HL-60 (cell line): ENCODE measurements around the gene SLC7A9.
"Not testable (repeated sequence)": the region's sequence is repeated elsewhere in the genome, so short reads cannot be mapped to it uniquely, and the experiment has no call there.

Source experiments
- DNase-seq, 2 experiments: peaks; one replicate each; pipeline ENCODE4 v3.0.0-alpha.2; 2010 to 2020; ENCODE audit warnings: low read depth in 1 of 2, low spot score in 1 of 2
- H3K27ac ChIP-seq: fragments of 250-450 bp; sonication (Bioruptor Pico); replicated peaks from 2 replicates; pipeline ENCODE4 v1.5.1; 2020; ENCODE audit warnings: mild to moderate bottlenecking, moderate library complexity
- H3K27me3 ChIP-seq: fragments of 250-450 bp; sonication (Bioruptor Pico); 2 replicates; pipeline ENCODE4 v1.5.1; 2021; ENCODE audit warnings: mild to moderate bottlenecking, moderate library complexity; ENCODE audit not compliant: insufficient read depth, poor library complexity, severe bottlenecking
- H3K4me3 ChIP-seq: replicated peaks from 2 replicates; pipeline ENCODE4 v1.5.1; 2011; ENCODE audit warnings: mild to moderate bottlenecking, control low read depth, low read length; ENCODE audit not compliant: insufficient read depth
- CTCF ChIP-seq: IDR thresholded peaks from one replicate; pipeline ENCODE4 v1.5.1; 2011; ENCODE audit warnings: low read length, control low read depth, inconsistent platforms; ENCODE audit not compliant: insufficient read depth
- GABPA ChIP-seq: IDR thresholded peaks from 2 replicates; pipeline ENCODE4 v1.6.1; 2012; ENCODE audit warnings: low read depth
- POLR2AphosphoS5 ChIP-seq: IDR thresholded peaks from 2 replicates; pipeline ENCODE4 v1.6.1; 2012; ENCODE audit warnings: low read depth
- REST ChIP-seq: IDR thresholded peaks from 2 replicates; pipeline ENCODE4 v1.6.1; 2012; ENCODE audit warnings: low read depth; ENCODE audit not compliant: insufficient replicate concordance
- SPI1 ChIP-seq: IDR thresholded peaks from 2 replicates; pipeline ENCODE4 v1.6.1; 2012; ENCODE audit warnings: low read depth, mild to moderate bottlenecking, borderline replicate concordance

Gene SLC7A9

GRCh38 chr19:32868206-32868950 is 1.2 kb downstream of the SLC7A9 start:
- DNase-seq = no peak
- no peaks in the 10 kb centered on the region for H3K27me3 ChIP-seq
- TF ChIP-seq REST = no peak
- TF ChIP-seq GABPA = no peak
- no peak for TF ChIP-seq SPI1
- H3K27ac ChIP-seq = no peak overlapping the region
- H3K4me3 ChIP-seq = no peak overlapping the region

- not testable (repeated sequence) for H3K27ac ChIP-seq, DNase-seq, H3K27me3 ChIP-seq, H3K4me3 ChIP-seq
These were observed 2.1 kb downstream of the SLC7A9 start for GRCh38 chr19:32867436-32867835.

DNA sequence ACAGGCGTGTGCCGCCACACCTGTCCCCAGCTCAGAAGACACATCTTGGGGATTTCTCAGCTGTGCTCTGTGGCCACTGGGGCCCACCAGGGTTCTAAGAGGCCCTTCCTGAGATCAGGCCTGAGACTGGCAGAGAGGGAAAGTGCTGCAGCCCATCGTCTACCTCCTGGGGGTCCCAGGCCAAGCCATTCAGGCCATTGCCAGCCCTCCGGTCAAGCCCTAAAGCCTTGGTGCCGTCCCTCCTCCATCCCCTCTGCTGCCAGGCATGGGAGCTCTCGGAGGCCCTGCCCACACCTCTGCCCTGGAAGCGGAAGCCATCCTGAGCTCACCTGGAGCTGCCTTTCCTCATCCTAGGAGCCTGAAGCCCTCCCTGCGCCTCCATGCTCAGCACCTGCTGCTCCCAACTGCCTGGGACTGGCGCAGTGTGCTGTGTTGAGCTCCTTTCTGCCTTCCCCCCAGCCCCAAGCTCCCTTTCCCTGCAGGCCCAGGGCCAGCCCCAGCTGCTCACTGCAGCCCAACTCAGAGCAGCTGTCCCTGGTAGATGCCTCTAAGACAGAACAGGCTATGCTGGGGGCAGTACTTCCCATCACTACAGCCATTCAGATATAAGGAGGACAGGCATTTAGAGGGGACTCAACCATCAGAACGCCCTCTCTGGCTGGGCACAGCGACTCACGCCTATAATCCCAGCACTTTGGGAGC is 2.9 kb downstream of the SLC7A9 start:
- no peak overlapping the region for H3K4me3 ChIP-seq
- H3K27ac ChIP-seq = no peak overlapping the region
- H3K27me3 ChIP-seq = no peaks in the 10 kb centered on the region
- DNase-seq = no peak
- no peak for TF ChIP-seq SPI1
- no peak for TF ChIP-seq GABPA
- no peak for TF ChIP-seq REST
- TF ChIP-seq CTCF = no peak
- no peak for TF ChIP-seq POLR2AphosphoS5

DNA sequence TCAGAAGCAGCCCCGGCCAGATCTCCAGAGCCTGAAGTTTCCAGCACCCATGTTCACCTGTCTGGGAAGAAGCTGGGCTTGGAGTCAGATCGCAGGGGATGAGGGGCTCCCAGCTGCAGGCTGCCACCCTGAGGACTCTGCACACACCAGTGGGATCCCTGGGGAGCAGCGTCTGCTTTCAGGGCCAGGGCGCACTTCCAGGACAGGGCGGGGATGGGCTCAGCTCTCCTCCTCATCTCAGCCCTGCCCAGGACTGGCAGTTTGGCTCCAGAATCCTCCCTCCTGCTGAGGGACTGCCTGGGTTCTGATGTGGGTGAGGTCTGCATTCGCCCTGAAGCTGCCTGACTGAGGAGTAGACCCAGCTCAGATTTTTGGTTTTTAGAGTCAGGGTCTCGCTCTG is 3.5 kb downstream of the SLC7A9 start:
- no peak for DNase-seq
- TF ChIP-seq SPI1 (no peak), POLR2AphosphoS5 (no peak), CTCF (no peak), REST (no peak), GABPA (no peak)
- Histone ChIP-seq H3K27me3 (no peaks in the 10 kb centered on the region), H3K27ac (no peak overlapping the region), H3K4me3 (no peak overlapping the region)
